Activated T-cell treated with anti-CD3 and anti-CD28 coated beads, Interleukin-2, amount 50 U/mL, for 24 hours (primary cell): Measurements from ENCODE around the gene FAM25G.
"Not testable (repeated sequence)": the region's sequence is repeated elsewhere in the genome, so short reads cannot be mapped to it uniquely, and the experiment has no call there.

Experiments
- DNase-seq: peaks from one replicate; pipeline ENCODE4 v3.0.0-alpha.2; 2020
- H3K27ac Mint-ChIP-seq: 2 replicates; pipeline ENCODE4 v1.8.0; 2020; ENCODE audit warnings: mild to moderate bottlenecking, mixed read lengths
- H3K27me3 Mint-ChIP-seq: 2 replicates; pipeline ENCODE4 v1.8.0; 2020; ENCODE audit warnings: mixed read lengths
- H3K36me3 Mint-ChIP-seq: 2 replicates; pipeline ENCODE4 v1.8.0; 2020; ENCODE audit warnings: low read depth, mixed read lengths
- H3K4me1 Mint-ChIP-seq: 2 replicates; pipeline ENCODE4 v1.8.0; 2020; ENCODE audit warnings: low read depth, mixed read lengths
- H3K4me3 Mint-ChIP-seq: 2 replicates; pipeline ENCODE4 v1.8.0; 2020; ENCODE audit warnings: mild to moderate bottlenecking, moderate library complexity, mixed read lengths
- H3K9me3 Mint-ChIP-seq: 2 replicates; pipeline ENCODE4 v1.8.0; 2020; ENCODE audit warnings: mixed read lengths

The FAM25G gene

DNA sequence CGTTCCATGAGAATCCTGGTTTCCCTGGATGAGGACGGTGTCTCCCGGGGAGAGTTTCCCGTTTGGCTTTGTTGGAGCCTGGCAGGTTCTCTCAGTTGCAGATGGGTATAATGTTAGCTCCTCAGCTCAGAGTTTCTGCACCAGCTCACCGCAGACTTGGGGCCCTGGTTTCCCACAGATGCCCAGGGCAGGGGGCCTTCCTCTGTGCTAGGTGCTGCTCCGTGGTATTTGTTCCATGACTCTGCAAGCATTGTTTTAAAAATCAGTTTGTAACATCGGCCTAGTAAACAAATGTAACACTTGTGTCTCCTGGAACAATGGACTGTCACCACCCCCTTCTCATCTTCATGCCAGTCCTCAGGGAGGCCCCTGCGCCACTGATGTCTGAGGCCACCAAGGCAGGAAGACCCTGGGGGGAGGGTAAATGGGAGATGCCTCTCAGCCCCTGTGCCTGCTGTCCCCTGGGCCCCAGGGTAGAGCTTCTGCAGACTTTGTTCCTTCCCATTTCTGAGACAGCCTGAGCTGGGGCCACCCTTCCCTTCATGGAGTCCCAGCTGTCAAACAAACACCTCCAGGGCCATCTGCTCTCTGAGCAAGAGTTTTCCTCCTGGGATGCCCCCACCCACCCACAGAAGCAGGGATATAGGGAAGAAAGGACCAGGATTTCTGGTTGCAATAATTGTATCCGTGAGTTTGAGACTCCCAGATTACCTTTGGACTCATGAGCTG lies 36.0 kb downstream of the FAM25G start:
- H3K36me3 Mint-ChIP-seq, H3K4me3 Mint-ChIP-seq, H3K9me3 Mint-ChIP-seq, DNase-seq, H3K4me1 Mint-ChIP-seq, H3K27ac Mint-ChIP-seq: not testable (repeated sequence)
- peaks cover 18% of the 10 kb centered on the region for H3K27me3 Mint-ChIP-seq

GRCh38 chr10:47454780-47455058 lies 36.8 kb downstream of the FAM25G start:
- Mint-ChIP-seq H3K27me3 (peaks cover 18% of the 10 kb centered on the region), H3K4me1 (no peaks in the 10 kb centered on the region), H3K27ac (no peak overlapping the region), H3K4me3 (no peak overlapping the region), H3K9me3 (no peaks in the 10 kb centered on the region), H3K36me3 (no peaks in the 10 kb centered on the region)
- no peak for DNase-seq

GRCh38 chr10:47454008-47454779 lies 37.3 kb downstream of the FAM25G start:
- DNase-seq, result no peak
- no peaks in the 10 kb centered on the region for H3K9me3 Mint-ChIP-seq
- H3K4me3 Mint-ChIP-seq, result no peak overlapping the region
- no peaks in the 10 kb centered on the region for H3K36me3 Mint-ChIP-seq
- H3K4me1 Mint-ChIP-seq, result peaks cover under 1% of the 10 kb centered on the region
- H3K27ac Mint-ChIP-seq, result no peak overlapping the region
- H3K27me3 Mint-ChIP-seq, result peaks cover 18% of the 10 kb centered on the region

DNA sequence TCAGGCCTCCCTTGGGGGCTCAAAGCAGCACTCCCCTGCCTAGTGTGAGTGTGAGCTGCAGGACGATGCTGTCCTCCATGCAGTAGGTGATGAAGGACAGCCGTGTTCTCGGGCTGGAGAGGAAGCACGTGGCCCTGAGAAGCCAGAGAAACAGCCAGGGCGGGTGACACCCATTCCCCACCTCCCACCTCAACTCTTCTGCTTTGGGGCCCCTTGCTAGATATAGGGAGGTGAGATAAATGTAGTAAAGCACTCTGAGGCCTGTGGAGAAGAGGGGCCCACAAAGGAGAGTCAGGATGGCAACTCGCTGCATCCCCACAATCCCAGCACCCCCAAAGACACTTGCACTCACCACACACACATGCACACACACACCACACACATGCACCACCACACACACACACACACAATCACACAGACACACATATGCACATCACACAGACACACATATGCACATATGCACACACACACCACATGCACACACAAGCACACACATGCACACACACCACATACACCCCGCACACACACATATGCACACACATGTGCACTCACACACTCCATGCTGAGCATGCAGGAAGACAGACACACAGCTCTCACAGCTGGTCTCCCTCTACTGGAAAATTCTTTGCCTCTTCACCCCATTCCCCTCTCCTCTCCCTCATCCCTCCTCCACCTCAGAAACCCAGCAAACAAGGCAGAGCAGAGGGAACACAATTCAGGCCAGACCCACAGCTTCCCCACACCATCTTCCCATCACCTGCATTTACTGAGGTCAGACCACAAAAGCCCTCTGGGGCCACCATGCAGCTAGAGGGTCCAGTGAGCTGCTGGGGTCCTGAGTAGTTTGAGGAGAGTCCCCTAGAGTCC lies 38.1 kb downstream of the FAM25G start:
- DNase-seq, result no peak
- Mint-ChIP-seq H3K27ac (no peak overlapping the region), H3K36me3 (no peaks in the 10 kb centered on the region), H3K4me3 (no peak overlapping the region), H3K27me3 (peaks cover 18% of the 10 kb centered on the region), H3K9me3 (no peaks in the 10 kb centered on the region), H3K4me1 (peaks cover 8% of the 10 kb centered on the region)

DNA sequence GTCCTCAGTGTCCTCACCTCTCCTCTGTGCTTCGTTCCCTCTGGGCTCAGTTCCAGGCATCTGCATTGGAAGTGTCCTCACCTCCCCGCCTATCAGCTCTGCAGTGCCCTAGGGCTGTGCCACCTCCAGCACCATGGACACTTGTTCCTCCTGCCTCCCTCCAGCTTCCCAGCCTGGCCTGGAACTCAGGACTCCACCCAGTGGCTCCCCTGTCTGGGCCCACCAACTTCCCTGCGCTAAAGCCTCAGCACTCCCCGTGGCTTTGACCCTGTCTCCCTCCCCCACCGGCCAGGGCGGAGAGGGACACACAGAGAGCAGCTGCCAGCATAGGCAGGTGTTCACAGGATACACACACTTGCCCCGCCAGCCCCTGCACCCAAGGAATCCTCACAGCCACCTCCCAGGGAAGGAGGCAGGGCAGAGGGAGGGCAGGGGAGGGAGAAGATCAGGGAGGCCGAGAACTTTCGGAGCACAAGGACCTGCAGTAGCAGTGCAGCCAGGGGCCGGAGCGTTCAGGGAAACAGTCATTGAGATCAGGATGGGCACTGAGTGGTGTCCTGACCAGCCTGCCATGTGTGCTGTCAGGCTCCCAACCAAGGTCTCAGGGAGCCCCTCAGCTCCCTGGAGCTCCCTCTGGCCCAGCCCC lies 38.9 kb downstream of the FAM25G start:
- H3K27me3 Mint-ChIP-seq, result peaks cover 23% of the 10 kb centered on the region
- no peak for DNase-seq
- no peak overlapping the region for H3K27ac Mint-ChIP-seq
- no peak overlapping the region for H3K4me3 Mint-ChIP-seq
- H3K36me3 Mint-ChIP-seq, result no peaks in the 10 kb centered on the region
- H3K4me1 Mint-ChIP-seq, result peaks cover 12% of the 10 kb centered on the region
- no peaks in the 10 kb centered on the region for H3K9me3 Mint-ChIP-seq

DNA sequence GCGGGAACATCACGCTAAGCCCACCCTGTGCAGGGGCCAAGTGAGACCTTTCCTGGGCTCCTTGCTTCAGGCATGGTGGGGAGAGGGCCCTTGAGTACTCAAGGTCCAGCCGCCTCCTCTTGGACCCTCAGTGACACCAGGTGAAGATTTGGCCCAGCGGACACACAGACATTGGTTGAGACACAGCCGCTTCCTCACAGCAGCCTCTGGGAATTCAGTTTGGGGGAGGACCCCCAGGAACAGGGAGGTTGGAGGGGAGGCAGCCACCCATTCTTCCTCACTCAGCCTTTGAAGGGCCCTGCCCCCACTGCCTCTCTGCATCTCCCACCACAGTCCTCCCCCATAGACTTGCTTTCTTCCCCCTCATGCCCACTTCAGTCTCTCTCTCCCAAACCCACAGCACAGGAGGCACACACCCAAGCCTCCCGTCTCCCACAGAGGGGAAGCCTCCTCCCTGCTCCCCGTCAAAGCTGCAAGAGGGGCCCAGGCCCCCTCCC lies 39.5 kb downstream of the FAM25G start:
- H3K4me1 Mint-ChIP-seq, result peaks cover 12% of the 10 kb centered on the region
- no peak overlapping the region for H3K4me3 Mint-ChIP-seq
- DNase-seq, result no peak
- no peak overlapping the region for H3K27ac Mint-ChIP-seq
- H3K9me3 Mint-ChIP-seq, result no peaks in the 10 kb centered on the region
- H3K27me3 Mint-ChIP-seq, result peaks cover 23% of the 10 kb centered on the region
- no peaks in the 10 kb centered on the region for H3K36me3 Mint-ChIP-seq

DNA sequence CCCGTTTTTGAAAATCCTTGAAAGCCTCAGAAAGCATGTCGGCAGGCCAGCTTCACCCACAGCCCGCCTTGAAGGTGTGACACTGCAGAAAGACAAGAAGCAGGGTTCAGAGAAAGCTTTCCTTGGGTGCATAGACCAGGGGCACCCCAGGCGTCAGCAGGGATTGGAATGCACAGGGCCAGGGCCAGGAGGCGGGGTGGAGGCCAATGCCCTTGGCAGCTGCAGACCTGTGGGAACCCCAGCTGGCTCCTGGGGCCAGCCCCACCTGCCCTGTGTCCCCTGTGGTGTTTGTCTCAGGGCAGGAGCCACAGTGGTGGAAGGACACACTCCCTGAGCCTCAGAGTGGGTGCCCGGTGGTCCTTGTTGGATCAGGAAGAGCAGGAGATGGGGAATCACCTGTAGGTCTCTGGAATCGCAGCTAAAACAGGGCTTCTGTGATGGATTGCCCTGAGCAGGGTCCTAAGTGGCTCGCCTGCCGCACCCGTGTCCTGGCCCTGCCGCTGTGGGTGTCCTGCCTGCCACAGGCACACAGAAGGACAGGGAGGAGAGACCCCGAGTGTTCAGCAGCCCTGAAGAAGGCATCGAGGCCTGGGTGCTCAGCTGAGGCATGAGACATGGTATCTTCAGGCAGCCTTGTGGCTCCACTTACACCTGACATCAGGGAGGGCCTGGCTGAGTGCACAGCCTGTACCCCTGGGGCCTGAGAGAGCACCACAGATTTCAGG lies 40.1 kb downstream of the FAM25G start:
- H3K4me1 Mint-ChIP-seq, result peaks cover 12% of the 10 kb centered on the region
- H3K36me3 Mint-ChIP-seq, result no peaks in the 10 kb centered on the region
- H3K27me3 Mint-ChIP-seq, result peaks cover 23% of the 10 kb centered on the region
- no peak overlapping the region for H3K27ac Mint-ChIP-seq
- no peak overlapping the region for H3K4me3 Mint-ChIP-seq
- DNase-seq, result no peak
- H3K9me3 Mint-ChIP-seq, result no peaks in the 10 kb centered on the region

DNA sequence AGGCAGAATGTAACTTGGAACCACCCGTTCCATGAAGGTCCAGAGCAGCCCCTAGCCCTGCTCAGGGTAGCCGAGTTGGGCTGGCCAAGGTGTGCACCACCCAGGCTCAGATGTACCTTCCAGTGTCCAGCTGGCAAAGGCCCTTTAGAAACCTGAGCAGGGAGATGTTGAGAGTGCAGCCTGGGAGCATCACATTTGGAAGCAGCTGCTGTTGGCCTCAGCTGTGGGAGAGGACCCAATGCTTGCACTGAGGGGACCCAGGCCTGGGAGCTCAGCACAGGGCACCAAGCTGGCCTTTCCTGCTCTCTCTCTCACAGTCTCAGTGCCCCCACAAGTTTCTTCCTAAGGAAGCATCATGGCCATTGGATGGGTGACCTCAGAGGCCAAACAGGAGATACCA lies 41.1 kb downstream of the FAM25G start:
- no peaks in the 10 kb centered on the region for H3K36me3 Mint-ChIP-seq
- H3K27ac Mint-ChIP-seq, result no peak overlapping the region
- H3K27me3 Mint-ChIP-seq, result peaks cover 23% of the 10 kb centered on the region
- H3K9me3 Mint-ChIP-seq, result peaks cover 7% of the 10 kb centered on the region
- no peak for DNase-seq
- H3K4me1 Mint-ChIP-seq, result peaks cover 12% of the 10 kb centered on the region
- H3K4me3 Mint-ChIP-seq, result no peak overlapping the region

DNA sequence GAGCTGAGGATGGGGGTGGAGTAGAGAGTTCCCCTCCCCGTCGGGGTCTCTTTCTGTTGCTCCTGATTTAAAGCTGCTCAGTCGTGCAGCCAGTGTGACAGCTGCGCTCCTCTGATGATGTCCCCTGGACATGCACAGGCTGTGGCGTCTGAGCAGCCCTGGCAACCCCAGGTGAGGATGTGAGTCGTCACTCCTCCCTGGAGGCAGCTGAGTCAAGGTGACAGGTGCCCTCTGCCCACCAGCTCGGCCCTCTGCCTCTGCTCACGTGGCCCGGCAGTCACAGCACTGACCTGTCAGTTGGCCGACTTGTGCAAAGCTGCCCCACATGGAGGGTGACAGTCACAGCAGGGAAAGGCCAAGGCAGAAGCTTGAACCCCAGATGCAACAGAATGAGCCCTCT lies 41.5 kb downstream of the FAM25G start:
- DNase-seq, result no peak
- Mint-ChIP-seq H3K27me3 (peaks cover 23% of the 10 kb centered on the region), H3K36me3 (no peaks in the 10 kb centered on the region), H3K9me3 (peaks cover 11% of the 10 kb centered on the region), H3K27ac (no peak overlapping the region), H3K4me3 (no peak overlapping the region), H3K4me1 (peaks cover 12% of the 10 kb centered on the region)

DNA sequence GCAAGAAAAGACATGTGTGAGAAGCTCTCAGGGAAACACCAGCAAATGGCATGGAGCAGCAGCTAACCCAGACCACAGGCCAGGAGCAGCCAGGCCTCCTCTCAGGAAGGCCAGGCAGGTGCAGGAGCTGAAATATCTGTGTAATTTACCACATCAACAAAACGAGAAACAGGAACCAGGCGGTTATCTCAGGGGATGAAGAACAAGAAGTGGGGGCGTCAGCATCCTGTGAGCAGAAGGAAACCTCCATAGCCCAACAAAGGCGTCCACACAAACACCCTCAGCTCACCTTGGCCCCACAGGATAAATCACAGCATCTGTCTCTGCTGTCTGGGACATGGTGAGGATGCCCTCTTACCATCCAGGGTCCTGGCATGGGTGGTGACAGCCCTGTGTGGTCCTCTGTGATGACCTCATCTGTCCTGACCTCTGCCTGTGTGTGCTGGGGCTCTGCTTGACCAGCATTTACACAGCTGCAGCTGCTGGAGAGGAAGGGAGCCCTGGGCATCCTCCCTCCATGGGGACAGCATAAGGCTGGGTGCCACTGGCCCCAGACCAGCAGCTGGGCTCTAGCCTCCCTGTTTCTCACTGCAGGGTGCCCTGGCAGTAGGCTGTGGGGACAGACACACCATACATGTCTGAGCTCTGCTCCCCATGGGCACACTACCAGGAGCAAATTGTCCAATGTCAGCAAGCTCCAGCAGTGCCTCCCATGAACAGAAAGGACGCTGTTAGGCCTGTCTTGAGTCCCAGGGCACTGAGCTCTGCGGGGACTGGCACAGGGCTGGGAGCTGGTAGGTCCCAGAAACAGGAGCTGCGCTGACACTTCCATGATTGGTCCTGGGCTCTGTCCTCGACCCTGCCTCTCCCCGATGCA lies 42.2 kb downstream of the FAM25G start:
- H3K36me3 Mint-ChIP-seq, result no peaks in the 10 kb centered on the region
- DNase-seq, result no peak
- H3K27me3 Mint-ChIP-seq, result peaks cover 17% of the 10 kb centered on the region
- H3K4me1 Mint-ChIP-seq, result peaks cover 12% of the 10 kb centered on the region
- H3K9me3 Mint-ChIP-seq, result peaks cover 12% of the 10 kb centered on the region
- no peak overlapping the region for H3K4me3 Mint-ChIP-seq
- no peak overlapping the region for H3K27ac Mint-ChIP-seq

- H3K36me3 Mint-ChIP-seq, result no peaks in the 10 kb centered on the region
- DNase-seq, result no peak
- H3K4me3 Mint-ChIP-seq, result no peak overlapping the region
- no peak overlapping the region for H3K27ac Mint-ChIP-seq
- peaks cover 12% of the 10 kb centered on the region for H3K9me3 Mint-ChIP-seq
- peaks cover 12% of the 10 kb centered on the region for H3K4me1 Mint-ChIP-seq
- peaks cover 12% of the 10 kb centered on the region for H3K27me3 Mint-ChIP-seq
Observed at GRCh38 chr10:47447705-47448104, 43.8 kb downstream of the FAM25G start.

DNA sequence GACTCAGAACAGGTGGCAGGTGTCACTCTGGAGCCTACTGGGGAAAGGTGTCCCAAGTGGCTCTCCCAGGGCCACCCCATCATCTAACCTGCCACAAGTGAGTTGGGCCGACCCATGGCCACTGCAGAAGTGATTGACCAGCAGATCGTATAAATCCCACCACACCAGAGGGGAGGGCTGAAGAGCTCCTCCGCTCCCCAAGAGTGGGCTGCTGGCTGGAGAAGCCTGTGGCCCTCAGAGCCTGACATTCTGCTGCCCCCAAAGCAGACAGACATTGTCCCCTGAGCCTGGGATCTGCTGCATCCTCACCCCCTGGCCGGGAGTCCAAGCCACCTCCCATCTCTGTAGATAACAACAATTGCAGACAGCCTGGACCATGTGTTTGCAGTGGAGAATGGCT lies 44.3 kb downstream of the FAM25G start:
- peaks cover 12% of the 10 kb centered on the region for H3K9me3 Mint-ChIP-seq
- no peak overlapping the region for H3K27ac Mint-ChIP-seq

DNA sequence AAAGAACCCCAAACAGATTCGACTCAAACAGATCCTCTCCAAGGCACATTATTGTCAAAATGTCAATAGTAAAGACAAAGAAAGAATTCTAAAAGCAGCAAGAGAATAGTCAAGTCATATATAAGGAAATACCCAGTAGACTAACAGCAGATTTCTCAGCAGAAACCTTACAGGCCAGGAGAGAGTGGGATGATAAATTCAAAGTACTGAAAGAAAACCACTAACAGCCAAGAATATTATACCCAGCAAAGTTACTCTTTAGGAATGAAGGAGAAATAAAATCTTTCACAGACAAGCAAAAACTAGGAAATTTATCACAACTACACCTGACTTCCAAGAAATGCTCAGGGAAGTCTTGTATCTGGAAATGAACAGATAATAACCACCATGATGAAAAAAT lies 45.8 kb downstream of the FAM25G start:
- H3K9me3 Mint-ChIP-seq, result peaks cover 12% of the 10 kb centered on the region

More for the DNA sequence above, 44.3 kb downstream of the FAM25G start:
- no peak overlapping the region for H3K4me3 Mint-ChIP-seq
- peaks cover 12% of the 10 kb centered on the region for H3K4me1 Mint-ChIP-seq
- no peak for DNase-seq
- H3K36me3 Mint-ChIP-seq, result no peaks in the 10 kb centered on the region
- H3K27me3 Mint-ChIP-seq, result peaks cover 14% of the 10 kb centered on the region

More for the DNA sequence above, 45.8 kb downstream of the FAM25G start:
- Mint-ChIP-seq H3K4me1 (peaks cover 12% of the 10 kb centered on the region), H3K36me3 (no peaks in the 10 kb centered on the region), H3K4me3 (no peak overlapping the region), H3K27me3 (peaks cover 24% of the 10 kb centered on the region), H3K27ac (no peak overlapping the region)
- DNase-seq, result no peak
